K562 (cell line): ENCODE measurements around the gene PHPT1. TPM values are rescaled to one million over a fixed set of nuclear protein-coding genes. Genes with fewer than 3 reads are reported as not detected.

ENCODE experiments used
- ARID3A ChIP-seq: IDR thresholded peaks from 2 replicates; pipeline ENCODE4 v1.6.1; 2012; ENCODE audit warnings: low read depth, low read length, improper control_type of control experiment, borderline replicate concordance
- CBX5 ChIP-seq: IDR thresholded peaks from 2 replicates; pipeline ENCODE4 v1.6.1; 2014; ENCODE audit warnings: low read depth, borderline replicate concordance
- FIP1L1 ChIP-seq: fragments of 200-400 bp; formaldehyde crosslinking; IDR thresholded peaks from 2 replicates; pipeline ENCODE4 v1.6.1; 2018; ENCODE audit warnings: mild to moderate bottlenecking, low read depth, low read length; ENCODE audit not compliant: poor library complexity, severe bottlenecking
- HMG20B ChIP-seq: fragments of 250-450 bp; sonication (Bioruptor Pico); IDR thresholded peaks from 2 replicates; pipeline ENCODE4 v1.5.0; 2021; ENCODE audit warnings: mild to moderate bottlenecking
- MIER1 ChIP-seq: fragments of 450-650 bp; IDR thresholded peaks from 2 replicates; pipeline ENCODE4 v1.6.1; 2016; ENCODE audit warnings: antibody characterized with exemption, mild to moderate bottlenecking, low read depth
- MTA3 ChIP-seq: fragments of 450-650 bp; formaldehyde crosslinking; IDR thresholded peaks from 2 replicates; pipeline ENCODE4 v1.6.1; 2017; ENCODE audit warnings: mild to moderate bottlenecking, borderline replicate concordance
- MTF1 ChIP-seq: fragments of 250-450 bp; sonication (Bioruptor Pico); IDR thresholded peaks from 2 replicates; pipeline ENCODE4 v1.9.0; 2021; ENCODE audit warnings: moderate library complexity, mild to moderate bottlenecking, inconsistent platforms, borderline replicate concordance
- SP1 ChIP-seq: sonication (generic); formaldehyde crosslinking; IDR thresholded peaks from 2 replicates; pipeline ENCODE4 v1.8.1; 2022; ENCODE audit warnings: mild to moderate bottlenecking, missing genetic modification reagents
- YY1 ChIP-seq, 3 experiments: IDR thresholded peaks; 2 replicates each; pipeline ENCODE4 v1.6.1; 2011; ENCODE audit warnings: low read length in 2 of 3, mild to moderate bottlenecking in 2 of 3, moderate library complexity in 2 of 3, borderline replicate concordance in 1 of 3, control low read depth in 1 of 3, low read depth in 1 of 3; ENCODE audit not compliant: insufficient read depth in 3 of 3, insufficient replicate concordance in 2 of 3, control insufficient read depth in 1 of 3, insufficient read length in 1 of 3; ENCODE audit errors: extremely low read depth in 1 of 3
- ZBTB33 ChIP-seq: sonication (generic); formaldehyde crosslinking; IDR thresholded peaks from 2 replicates; pipeline ENCODE4 v1.8.1; 2023; ENCODE audit warnings: mild to moderate bottlenecking, missing genetic modification reagents
- ZBTB43 ChIP-seq: sonication (generic); formaldehyde crosslinking; IDR thresholded peaks from 2 replicates; pipeline ENCODE4 v1.8.0; 2023; ENCODE audit warnings: mild to moderate bottlenecking, missing genetic modification reagents
- polyA plus RNA-seq, 8 experiments: library from polyadenylated mRNA; depleted of rRNA in 4 of 8; stranded (reverse) in 5 of 8; unstranded in 3 of 8; fragments of >200 nt; fragmentation: Nextera tagmentation in 2 of 8; fragmentation: Illumina TruSeq in 1 of 8; extraction: Ambion mirVana in 2 of 8; extraction: Trizol in 1 of 8; gene quantifications; 2 replicates each; pipeline versions ENCODE4 v1.2.1 to v1.2.3, GENCODE V29; 2011 to 2014; ENCODE audit warnings: inconsistent platforms in 1 of 8, missing spikeins in 1 of 8
- total RNA-seq, 7 experiments: library from RNA; depleted of rRNA in 6 of 7; stranded (reverse); fragments of >200 nt in 6 of 7; fragmentation: Illumina TruSeq in 2 of 7; extraction: Trizol in 2 of 7; gene quantifications; 2 replicates each; pipeline versions ENCODE4 v1.2.1 to v1.2.3, GENCODE V29; 2011 to 2021; ENCODE audit warnings: low replicate concordance in 1 of 7

Gene PHPT1
- total and polyA plus RNA-seq, 9 of the 15 experiments (the other 6 are each of a cell fraction or from before 2014, with no cell fraction given) = 20.9 to 166 (median 129) TPM

GRCh38 chr9:136847826-136848392, 1.3 kb upstream of the PHPT1 start (continued):
- TF ChIP-seq FIP1L1 (peak; percentile 29), MTA3 (peak; percentile 76; the same call in 1 of the 2 replicates), ZBTB33 (CRISPR knock-in tag) (peak; percentile 68; the same call in 1 of the 2 replicates), YY1 (IDR thresholded peaks at IDR 0.05; ENCODE audit: borderline replicate concordance in 1 of 3, control insufficient read depth in 1 of 3, extremely low read depth in 1 of 3, insufficient read depth in 3 of 3, insufficient read length in 1 of 3, insufficient replicate concordance in 2 of 3, low read depth in 1 of 3, low read length in 2 of 3) (peak in 2 of 3 experiments; percentile 8), ARID3A (no peak), MTF1 (CRISPR knock-in tag) (no peak), CBX5 (peak; percentile 7; the same call in 1 of the 2 replicates), MIER1 (no peak), SP1 (CRISPR knock-in tag) (peak; percentile 76; the same call in 1 of the 2 replicates), ZBTB43 (CRISPR knock-in tag) (no peak), HMG20B (CRISPR knock-in tag) (no peak; the same call in 1 of the 2 replicates)
